Neural crest cell (in vitro differentiated cells): ENCODE data around the gene KCNC1. TPM values are rescaled to one million over a fixed set of nuclear protein-coding genes. Genes with fewer than 3 reads are reported as not detected.
A peak's percentile ranks its signal among the peaks of the same experiment; 100 is the strongest.

Experiments used
- DNase-seq: peaks from one replicate; pipeline ENCODE4 v3.0.0; 2021; ENCODE audit warnings: low read depth, mixed read lengths, low spot score
- H3K27ac Mint-ChIP-seq: one replicate; pipeline ENCODE4 v1.8.0; 2021; ENCODE audit warnings: mild to moderate bottlenecking, mixed read lengths; ENCODE audit not compliant: unreplicated experiment
- H3K27me3 Mint-ChIP-seq: 2 replicates; pipeline ENCODE4 v1.8.0; 2021; ENCODE audit warnings: low read depth, mild to moderate bottlenecking, mixed read lengths
- H3K36me3 Mint-ChIP-seq: 2 replicates; pipeline ENCODE4 v1.8.0; 2021; ENCODE audit warnings: low read depth, mild to moderate bottlenecking, mixed read lengths
- H3K4me1 Mint-ChIP-seq: 2 replicates; pipeline ENCODE4 v1.8.0; 2021; ENCODE audit warnings: mixed read lengths
- H3K4me3 Mint-ChIP-seq: one replicate; pipeline ENCODE4 v1.8.0; 2021; ENCODE audit warnings: mild to moderate bottlenecking, mixed read lengths
- H3K9me3 Mint-ChIP-seq: 2 replicates; pipeline ENCODE4 v1.8.0; 2021; ENCODE audit warnings: mixed read lengths
- CTCF ChIP-seq: fragments of 200-600 bp; sonication (generic); conservative IDR thresholded peaks from 2 replicates; pipeline ENCODE4 v1.5.0; 2021; ENCODE audit warnings: antibody characterized with exemption, mild to moderate bottlenecking
- total RNA-seq: library from RNA; stranded (reverse); gene quantifications from 2 replicates; pipeline ENCODE4 v1.2.1, GENCODE V29; 2021

The KCNC1 gene
- total RNA-seq, 1 donor from 2014 or later, result 10.2 TPM

- Mint-ChIP-seq H3K27ac (no peak overlapping the region), H3K36me3 (peaks cover 4% of the 10 kb centered on the region), H3K4me1 (peaks cover 34% of the 10 kb centered on the region), H3K27me3 (no peaks in the 10 kb centered on the region), H3K4me3 (no peak overlapping the region), H3K9me3 (no peaks in the 10 kb centered on the region)
- TF ChIP-seq CTCF, result no peak
- DNase-seq, result no peak
These were observed 33.3 kb downstream of the KCNC1 start for GRCh38 chr11:17767914-17768313.

- no peak overlapping the region for H3K27ac Mint-ChIP-seq
- no peak overlapping the region for H3K4me3 Mint-ChIP-seq
- no peak for DNase-seq
- no peak for TF ChIP-seq CTCF
- H3K9me3 Mint-ChIP-seq, result no peaks in the 10 kb centered on the region
- H3K36me3 Mint-ChIP-seq, result peaks cover 4% of the 10 kb centered on the region
- peaks cover 34% of the 10 kb centered on the region for H3K4me1 Mint-ChIP-seq
- no peaks in the 10 kb centered on the region for H3K27me3 Mint-ChIP-seq
These were observed 34.0 kb downstream of the KCNC1 start for GRCh38 chr11:17768547-17768946.

GRCh38 chr11:17769218-17769617, 34.6 kb downstream of the KCNC1 start:
- H3K27ac Mint-ChIP-seq, result no peak overlapping the region
- no peak overlapping the region for H3K4me3 Mint-ChIP-seq
- peaks cover 4% of the 10 kb centered on the region for H3K36me3 Mint-ChIP-seq
- H3K9me3 Mint-ChIP-seq, result no peaks in the 10 kb centered on the region
- no peak for TF ChIP-seq CTCF
- H3K4me1 Mint-ChIP-seq, result peaks cover 30% of the 10 kb centered on the region
- no peak for DNase-seq
- H3K27me3 Mint-ChIP-seq, result no peaks in the 10 kb centered on the region

DNA sequence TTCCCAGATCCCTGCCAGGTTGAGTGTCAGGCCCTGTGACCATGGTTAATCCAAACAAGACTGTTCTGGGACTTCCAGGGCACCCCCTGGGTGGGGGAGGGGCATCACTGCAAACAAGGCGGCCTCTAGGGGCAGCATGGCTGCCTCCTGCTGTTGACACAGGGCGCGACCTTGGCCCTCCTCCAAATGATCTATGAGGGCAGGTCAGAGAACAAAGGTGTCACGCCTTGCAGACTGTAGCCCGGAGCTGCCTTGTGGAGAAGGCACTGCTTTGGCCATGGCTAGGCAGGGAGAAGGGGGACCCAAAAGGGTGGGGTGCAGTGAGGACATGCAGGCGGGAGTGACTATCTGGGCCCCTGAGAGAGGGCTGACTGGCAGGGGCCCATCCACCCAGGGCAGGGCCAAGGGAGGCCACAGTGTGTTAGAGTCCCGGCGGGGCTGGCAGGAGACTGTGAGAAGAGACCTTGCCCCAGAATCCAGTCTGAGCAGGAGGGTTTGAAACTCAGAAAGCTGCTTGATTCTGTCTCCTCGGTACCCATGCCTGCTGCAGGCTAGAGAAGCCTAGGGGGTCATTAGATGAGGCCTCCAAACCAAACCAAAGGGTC, 35.6 kb downstream of the KCNC1 start:
- Mint-ChIP-seq H3K4me3 (no peak overlapping the region), H3K4me1 (peaks cover 24% of the 10 kb centered on the region), H3K27ac (peak overlapping the region; percentile 97), H3K9me3 (no peaks in the 10 kb centered on the region), H3K27me3 (no peaks in the 10 kb centered on the region), H3K36me3 (peaks cover 4% of the 10 kb centered on the region)
- peak; percentile 36 for TF ChIP-seq CTCF
- no peak for DNase-seq

- peak overlapping the region; percentile 37 for H3K27ac Mint-ChIP-seq
- no peak for TF ChIP-seq CTCF
- H3K4me3 Mint-ChIP-seq, result no peak overlapping the region
- peaks cover 4% of the 10 kb centered on the region for H3K36me3 Mint-ChIP-seq
- peaks cover 16% of the 10 kb centered on the region for H3K4me1 Mint-ChIP-seq
- DNase-seq, result no peak
- H3K9me3 Mint-ChIP-seq, result no peaks in the 10 kb centered on the region
- no peaks in the 10 kb centered on the region for H3K27me3 Mint-ChIP-seq
These were observed 36.3 kb downstream of the KCNC1 start for GRCh38 chr11:17770917-17771316.

GRCh38 chr11:17771415-17771814, 36.8 kb downstream of the KCNC1 start:
- Mint-ChIP-seq H3K4me3 (no peak overlapping the region), H3K27me3 (no peaks in the 10 kb centered on the region), H3K36me3 (peaks cover 4% of the 10 kb centered on the region), H3K9me3 (no peaks in the 10 kb centered on the region), H3K4me1 (peaks cover 11% of the 10 kb centered on the region), H3K27ac (no peak overlapping the region)
- TF ChIP-seq CTCF, result no peak
- DNase-seq, result no peak
